ENCODE results near the gene ADGRV1. TPM values are rescaled to one million over a fixed set of nuclear protein-coding genes. Genes with fewer than 3 reads are reported as not detected.

ADGRV1 gene
- total RNA-seq, 1 experiment from 2014 or later: 6.8 TPM

DNA sequence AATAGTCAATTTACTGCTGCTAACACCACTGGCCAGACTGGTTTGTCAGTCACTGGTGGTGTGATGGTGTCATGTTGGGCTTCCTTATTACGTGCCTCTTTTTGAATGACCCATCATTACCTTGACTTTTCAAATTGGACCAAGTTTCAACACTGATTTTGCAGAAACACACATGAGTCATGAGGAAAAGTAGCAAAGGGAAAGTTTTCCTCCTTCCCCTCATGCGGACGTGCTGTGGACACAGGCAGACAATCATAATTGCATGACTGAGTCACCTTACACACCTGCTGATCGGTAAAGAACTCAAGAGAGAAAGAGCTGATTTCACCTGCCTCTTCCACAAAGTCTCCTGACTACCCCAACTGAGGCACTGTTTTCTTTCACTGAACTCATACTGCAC is 500.0 kb downstream of the ADGRV1 start:
- Histone ChIP-seq H3K4me3 (ENCODE audit: low read depth, low read length, poor library complexity, severe bottlenecking) (no peak overlapping the region), H3K36me3 (ENCODE audit: insufficient read depth, low read length, poor library complexity, severe bottlenecking) (no peaks in the 10 kb centered on the region), H3K27me3 (replicated peaks; ENCODE audit: insufficient read depth, low read depth, low read length, poor library complexity) (no peaks in the 10 kb centered on the region), H3K27ac (ENCODE audit: low read depth, low read length, poor library complexity, severe bottlenecking) (no peak overlapping the region), H3K9me3 (ENCODE audit: low read depth, low read length, poor library complexity, severe bottlenecking) (no peaks in the 10 kb centered on the region), H3K4me1 (ENCODE audit: insufficient read depth, low read length, poor library complexity, severe bottlenecking) (peaks cover 22% of the 10 kb centered on the region)
- intact Hi-C loops (cut with micrococcal nuclease; ENCODE audit: unreplicated experiment): no loop called here
- ChIA-PET POLR2A (ENCODE audit: low non-redundant PET) (no interaction called here), CTCF (no interaction called here)
- BruUV-seq (replicated peaks): no TSS peak
- DNase-seq (ENCODE audit: low spot score): no peak
- TF ChIP-seq, protein P1, sequence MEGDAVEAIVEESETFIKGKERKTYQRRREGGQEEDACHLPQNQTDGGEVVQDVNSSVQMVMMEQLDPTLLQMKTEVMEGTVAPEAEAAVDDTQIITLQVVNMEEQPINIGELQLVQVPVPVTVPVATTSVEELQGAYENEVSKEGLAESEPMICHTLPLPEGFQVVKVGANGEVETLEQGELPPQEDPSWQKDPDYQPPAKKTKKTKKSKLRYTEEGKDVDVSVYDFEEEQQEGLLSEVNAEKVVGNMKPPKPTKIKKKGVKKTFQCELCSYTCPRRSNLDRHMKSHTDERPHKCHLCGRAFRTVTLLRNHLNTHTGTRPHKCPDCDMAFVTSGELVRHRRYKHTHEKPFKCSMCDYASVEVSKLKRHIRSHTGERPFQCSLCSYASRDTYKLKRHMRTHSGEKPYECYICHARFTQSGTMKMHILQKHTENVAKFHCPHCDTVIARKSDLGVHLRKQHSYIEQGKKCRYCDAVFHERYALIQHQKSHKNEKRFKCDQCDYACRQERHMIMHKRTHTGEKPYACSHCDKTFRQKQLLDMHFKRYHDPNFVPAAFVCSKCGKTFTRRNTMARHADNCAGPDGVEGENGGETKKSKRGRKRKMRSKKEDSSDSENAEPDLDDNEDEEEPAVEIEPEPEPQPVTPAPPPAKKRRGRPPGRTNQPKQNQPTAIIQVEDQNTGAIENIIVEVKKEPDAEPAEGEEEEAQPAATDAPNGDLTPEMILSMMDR (conservative IDR thresholded peaks at IDR 0.05; ENCODE audit: low read depth, low read length): no peak
- no peak for TF ChIP-seq EZH2 (IDR thresholded peaks at IDR 0.05; ENCODE audit: borderline replicate concordance, low read depth, low read length, poor library complexity, severe bottlenecking)

DNA sequence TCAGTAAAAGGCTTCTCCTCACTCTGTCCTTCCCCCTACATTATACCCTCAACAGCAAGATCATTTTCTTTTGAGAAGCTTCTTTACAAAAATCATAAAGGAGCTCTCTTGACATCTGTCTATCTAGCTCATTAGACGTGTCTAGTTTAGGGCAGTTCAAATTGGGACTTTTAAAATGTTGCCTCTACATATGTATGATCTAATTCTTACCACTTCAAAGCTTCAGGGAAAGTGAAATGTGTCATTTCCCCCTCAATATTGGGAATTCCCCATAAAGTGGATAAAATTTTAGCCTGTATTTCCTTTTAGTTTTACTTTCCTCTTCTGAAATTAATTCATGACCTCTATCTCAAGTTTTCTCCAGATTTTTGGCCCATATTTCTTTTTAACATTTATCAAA is 500.8 kb downstream of the ADGRV1 start:
- H3K36me3 ChIP-seq (ENCODE audit: insufficient read depth, low read length, poor library complexity, severe bottlenecking): no peaks in the 10 kb centered on the region
- CTCF ChIA-PET: no interaction called here
- no peak for DNase-seq (ENCODE audit: low spot score)

DNA sequence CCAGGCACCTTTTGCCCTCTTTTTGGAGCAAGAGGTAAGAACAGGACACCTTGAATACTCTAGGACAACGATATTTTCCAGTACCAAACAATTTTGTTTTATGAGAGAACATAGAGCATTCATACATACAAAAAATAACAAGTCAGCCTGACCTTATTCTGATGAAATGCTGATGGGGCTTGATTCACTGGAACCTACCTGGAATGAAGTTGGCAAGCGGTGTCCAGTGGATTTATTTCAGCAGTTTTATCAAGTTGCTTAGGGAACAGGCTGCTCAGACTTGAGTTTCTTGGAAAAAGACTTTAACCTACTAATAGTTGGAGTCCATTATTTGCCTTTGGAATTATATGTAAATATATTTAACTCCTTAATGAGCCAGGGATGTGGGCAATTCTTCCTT is 502.5 kb downstream of the ADGRV1 start:
- H3K4me3 ChIP-seq (ENCODE audit: low read depth, low read length, poor library complexity, severe bottlenecking): no peak overlapping the region
- H3K27ac ChIP-seq (ENCODE audit: low read depth, low read length, poor library complexity, severe bottlenecking): no peak overlapping the region
- H3K4me1 ChIP-seq (ENCODE audit: insufficient read depth, low read length, poor library complexity, severe bottlenecking): peaks cover 8% of the 10 kb centered on the region
- no TSS peak for BruUV-seq (replicated peaks)
- no peaks in the 10 kb centered on the region for H3K9me3 ChIP-seq (ENCODE audit: low read depth, low read length, poor library complexity, severe bottlenecking)
- no peak for DNase-seq (ENCODE audit: low spot score)
- H3K36me3 ChIP-seq (ENCODE audit: insufficient read depth, low read length, poor library complexity, severe bottlenecking): no peaks in the 10 kb centered on the region
- CTCF ChIA-PET: no interaction called here
- intact Hi-C loops (cut with micrococcal nuclease; ENCODE audit: unreplicated experiment): no loop called here
- no peak for TF ChIP-seq EZH2 (IDR thresholded peaks at IDR 0.05; ENCODE audit: borderline replicate concordance, low read depth, low read length, poor library complexity, severe bottlenecking)
- TF ChIP-seq, protein P1 (conservative IDR thresholded peaks at IDR 0.05; ENCODE audit: low read depth, low read length): no peak
- H3K27me3 ChIP-seq (replicated peaks; ENCODE audit: insufficient read depth, low read depth, low read length, poor library complexity): no peaks in the 10 kb centered on the region
- POLR2A ChIA-PET (ENCODE audit: low non-redundant PET): no interaction called here

More for the DNA sequence above, 500.8 kb downstream of the ADGRV1 start:
- Histone ChIP-seq H3K4me3 (ENCODE audit: low read depth, low read length, poor library complexity, severe bottlenecking) (no peak overlapping the region), H3K4me1 (ENCODE audit: insufficient read depth, low read length, poor library complexity, severe bottlenecking) (peaks cover 14% of the 10 kb centered on the region), H3K27me3 (replicated peaks; ENCODE audit: insufficient read depth, low read depth, low read length, poor library complexity) (no peaks in the 10 kb centered on the region), H3K9me3 (ENCODE audit: low read depth, low read length, poor library complexity, severe bottlenecking) (no peaks in the 10 kb centered on the region), H3K27ac (ENCODE audit: low read depth, low read length, poor library complexity, severe bottlenecking) (no peak overlapping the region)
- TF ChIP-seq EZH2 (IDR thresholded peaks at IDR 0.05; ENCODE audit: borderline replicate concordance, low read depth, low read length, poor library complexity, severe bottlenecking): no peak
- TF ChIP-seq, protein P1 (conservative IDR thresholded peaks at IDR 0.05; ENCODE audit: low read depth, low read length): no peak
- POLR2A ChIA-PET (ENCODE audit: low non-redundant PET): no interaction called here
- BruUV-seq (replicated peaks): no TSS peak
- intact Hi-C loops (cut with micrococcal nuclease; ENCODE audit: unreplicated experiment): no loop called here

Data from A673 (cell line).